Measurements from ENCODE around the gene NEIL3.

DNA sequence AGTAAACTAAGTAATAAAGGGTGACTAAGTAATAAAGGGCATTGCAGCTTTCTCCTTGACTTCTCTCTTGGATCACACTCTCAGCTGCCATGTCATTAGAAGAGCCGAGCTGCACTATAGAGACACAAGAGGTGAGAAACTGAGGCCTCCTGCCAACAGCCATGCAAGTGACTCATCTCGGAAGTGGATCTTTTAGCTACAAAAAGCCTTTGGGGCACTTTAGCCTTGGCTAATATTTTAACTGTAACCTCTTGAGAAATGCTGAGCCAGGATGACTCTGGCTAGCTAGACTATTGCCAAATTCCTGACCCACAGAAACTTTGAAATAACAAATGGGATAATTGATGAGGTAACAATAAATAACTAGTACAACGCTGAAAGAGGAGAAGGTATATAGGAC is 1.5 kb upstream of the NEIL3 start:
- TF ChIP-seq POLR2A (IDR thresholded peaks at IDR 0.05; ENCODE audit: control extremely low read depth in 1 of 2, low read depth in 2 of 2, low read length in 2 of 2) (no peak), NANOG (IDR thresholded peaks at IDR 0.05; ENCODE audit: insufficient read depth, low read depth, low read length, poor library complexity, severe bottlenecking) (no peak), BACH1 (IDR thresholded peaks at IDR 0.05; ENCODE audit: low read length) (no peak), SP1 (IDR thresholded peaks at IDR 0.05; ENCODE audit: low read depth, low read length) (no peak), YY1 (IDR thresholded peaks at IDR 0.05; ENCODE audit: low read depth, low read length) (no peak), KDM5A (IDR thresholded peaks at IDR 0.05; ENCODE audit: low read length) (no peak), RNF2 (IDR thresholded peaks at IDR 0.05; ENCODE audit: borderline replicate concordance, low read depth, low read length, missing control alignments, poor library complexity, severe bottlenecking) (no peak), EP300 (IDR thresholded peaks at IDR 0.05; ENCODE audit: borderline replicate concordance in 1 of 2, low read depth in 2 of 2, low read length in 2 of 2) (no peak), RAD21 (IDR thresholded peaks at IDR 0.05 in 1 of 2, conservative IDR thresholded peaks at IDR 0.05 in 1 of 2; ENCODE audit: low read depth in 2 of 2, low read length in 2 of 2) (no peak), EZH2 (IDR thresholded peaks at IDR 0.05; ENCODE audit: low read depth, low read length, severe bottlenecking) (no peak), TEAD4 (IDR thresholded peaks at IDR 0.05; ENCODE audit: low read depth, low read length) (no peak), POLR2AphosphoS5 (IDR thresholded peaks at IDR 0.05; ENCODE audit: low read depth, low read length) (no peak)
- TF ChIP-seq, protein P1, sequence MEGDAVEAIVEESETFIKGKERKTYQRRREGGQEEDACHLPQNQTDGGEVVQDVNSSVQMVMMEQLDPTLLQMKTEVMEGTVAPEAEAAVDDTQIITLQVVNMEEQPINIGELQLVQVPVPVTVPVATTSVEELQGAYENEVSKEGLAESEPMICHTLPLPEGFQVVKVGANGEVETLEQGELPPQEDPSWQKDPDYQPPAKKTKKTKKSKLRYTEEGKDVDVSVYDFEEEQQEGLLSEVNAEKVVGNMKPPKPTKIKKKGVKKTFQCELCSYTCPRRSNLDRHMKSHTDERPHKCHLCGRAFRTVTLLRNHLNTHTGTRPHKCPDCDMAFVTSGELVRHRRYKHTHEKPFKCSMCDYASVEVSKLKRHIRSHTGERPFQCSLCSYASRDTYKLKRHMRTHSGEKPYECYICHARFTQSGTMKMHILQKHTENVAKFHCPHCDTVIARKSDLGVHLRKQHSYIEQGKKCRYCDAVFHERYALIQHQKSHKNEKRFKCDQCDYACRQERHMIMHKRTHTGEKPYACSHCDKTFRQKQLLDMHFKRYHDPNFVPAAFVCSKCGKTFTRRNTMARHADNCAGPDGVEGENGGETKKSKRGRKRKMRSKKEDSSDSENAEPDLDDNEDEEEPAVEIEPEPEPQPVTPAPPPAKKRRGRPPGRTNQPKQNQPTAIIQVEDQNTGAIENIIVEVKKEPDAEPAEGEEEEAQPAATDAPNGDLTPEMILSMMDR (IDR thresholded peaks at IDR 0.05; ENCODE audit: control extremely low read depth in 1 of 3, insufficient read depth in 1 of 3, low read depth in 1 of 3, low read length in 3 of 3), result no peak

All from H1 (cell line).